Neuronal stem cell (in vitro differentiated cells): ENCODE results near the gene TNFRSF25.

Source experiments
- DNase-seq: peaks from one replicate; pipeline ENCODE4 v3.0.0-alpha.2; 2013; ENCODE audit warnings: low spot score
- H2AFZ ChIP-seq: one replicate; pipeline ENCODE4 v1.6.1; 2013; ENCODE audit warnings: mild to moderate bottlenecking, low read length, inconsistent platforms
- H2AK5ac ChIP-seq: 2 replicates; pipeline ENCODE4 v1.6.1; 2013; ENCODE audit warnings: low read depth, mild to moderate bottlenecking, inconsistent platforms, low read length, moderate library complexity, mixed read lengths
- H2BK120ac ChIP-seq: 2 replicates; pipeline ENCODE4 v1.6.1; 2013; ENCODE audit warnings: low read depth, mild to moderate bottlenecking, inconsistent platforms, low read length, moderate library complexity, mixed read lengths
- H2BK12ac ChIP-seq: one replicate; pipeline ENCODE4 v1.6.1; 2013; ENCODE audit warnings: low read length, inconsistent platforms
- H2BK15ac ChIP-seq: 2 replicates; pipeline ENCODE4 v1.6.1; 2013; ENCODE audit warnings: mild to moderate bottlenecking, low read length, inconsistent platforms, mixed read lengths
- H2BK5ac ChIP-seq: one replicate; pipeline ENCODE4 v1.6.1; 2013; ENCODE audit warnings: inconsistent platforms, mild to moderate bottlenecking, low read length, moderate library complexity
- H3K14ac ChIP-seq: one replicate; pipeline ENCODE4 v1.6.1; 2013; ENCODE audit warnings: low read length, inconsistent platforms
- H3K18ac ChIP-seq: 2 replicates; pipeline ENCODE4 v1.6.1; 2013; ENCODE audit warnings: low read length, inconsistent platforms
- H3K23ac ChIP-seq: 2 replicates; pipeline ENCODE4 v1.6.1; 2013; ENCODE audit warnings: low read depth, mild to moderate bottlenecking, mixed read lengths, low read length, inconsistent platforms; ENCODE audit not compliant: poor library complexity
- H3K27ac ChIP-seq: replicated peaks from 3 replicates; pipeline ENCODE4 v1.5.1; 2013; ENCODE audit warnings: low read length, inconsistent platforms
- H3K27me3 ChIP-seq, 3 experiments: 2 replicates each; pipeline ENCODE4 v1.6.1; 2013; ENCODE audit warnings: low read length in 3 of 3, mild to moderate bottlenecking in 2 of 3, inconsistent platforms in 1 of 3, low read depth in 1 of 3, mixed read lengths in 1 of 3, moderate library complexity in 1 of 3; ENCODE audit not compliant: control insufficient read depth in 3 of 3, insufficient read depth in 3 of 3
- H3K36me3 ChIP-seq, 2 donors: replicated peaks in 1 of 2; 2 replicates each; pipeline ENCODE4 v1.6.1; 2013; ENCODE audit warnings: low read length in 2 of 2; ENCODE audit not compliant: control insufficient read depth in 2 of 2, insufficient read depth in 2 of 2
- H3K4ac ChIP-seq: 2 replicates; pipeline ENCODE4 v1.6.1; 2013; ENCODE audit warnings: inconsistent platforms, mild to moderate bottlenecking, low read length, moderate library complexity
- H3K4me1 ChIP-seq, 2 donors: 1 replicate in 1 of 2; 2 replicates in 1 of 2; pipeline ENCODE4 v1.6.1; 2013; ENCODE audit warnings: low read length in 2 of 2, low read depth in 1 of 2; ENCODE audit not compliant: control insufficient read depth in 2 of 2, insufficient read depth in 1 of 2
- H3K4me2 ChIP-seq: one replicate; pipeline ENCODE4 v1.6.1; 2013; ENCODE audit warnings: mild to moderate bottlenecking, low read length, inconsistent platforms; ENCODE audit not compliant: insufficient read depth, poor library complexity, severe bottlenecking
- H3K4me3 ChIP-seq, 2 donors: 2 replicates each; pipeline ENCODE4 v1.5.1; 2013; ENCODE audit warnings: low read length in 2 of 2, mild to moderate bottlenecking in 2 of 2, inconsistent platforms in 1 of 2, moderate library complexity in 1 of 2
- H3K79me1 ChIP-seq: one replicate; pipeline ENCODE4 v1.6.1; 2013; ENCODE audit warnings: low read depth, mild to moderate bottlenecking, inconsistent platforms, low read length, moderate library complexity
- H3K9ac ChIP-seq: one replicate; pipeline ENCODE4 v1.6.1; 2013; ENCODE audit warnings: mild to moderate bottlenecking, low read depth, low read length, inconsistent platforms; ENCODE audit not compliant: poor library complexity
- H3K9me3 ChIP-seq, 2 donors: replicated peaks in 1 of 2; 2 replicates each; pipeline versions ENCODE3 to v1.6.1; 2013; ENCODE audit warnings: low read length in 2 of 2, mild to moderate bottlenecking in 2 of 2, inconsistent platforms in 1 of 2, low read depth in 1 of 2, mixed read lengths in 1 of 2, moderate library complexity in 1 of 2; ENCODE audit not compliant: control insufficient read depth in 2 of 2, insufficient read depth in 1 of 2
- H4K8ac ChIP-seq: one replicate; pipeline ENCODE4 v1.6.1; 2013; ENCODE audit warnings: low read depth, mild to moderate bottlenecking, inconsistent platforms, low read length, moderate library complexity
- H4K91ac ChIP-seq: one replicate; pipeline ENCODE4 v1.6.1; 2013; ENCODE audit warnings: low read length, low read depth, mild to moderate bottlenecking, inconsistent platforms; ENCODE audit not compliant: poor library complexity
- WGBS, 2 donors: extraction: QIAGEN DNeasy Blood & Tissue Kit; methylation state at CpG; one replicate each; pipeline ENCODE4 v1.1.7; 2013; ENCODE audit warnings: missing lambda C conversion rate in 2 of 2, mixed read lengths in 1 of 2; ENCODE audit not compliant: insufficient read length in 2 of 2, insufficient replicate concordance in 1 of 2; ENCODE audit errors: extremely low coverage in 2 of 2; 5-methylcytosine and 5-hydroxymethylcytosine counted together

TNFRSF25 gene

DNA sequence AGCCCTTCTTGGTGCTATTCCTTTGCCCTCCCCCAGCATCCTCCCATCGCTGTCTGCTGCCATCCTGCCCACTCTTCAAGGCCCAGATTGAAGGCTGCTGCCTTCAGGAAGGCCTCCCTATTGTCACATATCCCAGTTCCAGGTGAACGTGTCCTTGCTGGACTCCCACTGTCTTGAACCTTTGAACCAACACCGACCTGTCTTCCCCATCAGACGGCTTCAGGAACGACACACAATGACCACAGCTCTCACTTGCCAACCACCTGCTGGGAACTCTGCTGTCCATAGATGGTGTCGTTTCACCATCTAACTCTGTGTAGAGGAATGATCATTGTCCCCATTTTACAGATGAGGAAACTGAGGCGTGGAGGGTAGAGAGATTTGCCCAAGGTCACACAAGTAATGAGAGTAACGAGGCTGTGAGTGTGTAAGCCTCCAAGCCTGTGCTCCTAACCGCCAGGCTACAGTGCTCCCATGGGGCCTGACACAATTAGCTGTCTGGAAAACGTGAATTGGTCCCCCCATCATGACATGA lies 35.4 kb upstream of the TNFRSF25 start:
- no peak overlapping the region for H3K4ac ChIP-seq
- peak overlapping the region; percentile 75 for H2BK5ac ChIP-seq
- no peaks in the 10 kb centered on the region for H3K9me3 ChIP-seq
- no peak overlapping the region for H3K9ac ChIP-seq
- H3K23ac ChIP-seq, result peak overlapping the region; percentile 16
- no peak overlapping the region for H2BK12ac ChIP-seq
- H3K4me1 ChIP-seq, result peaks cover 13 to 38% of the 10 kb centered on the region in 2 donors
- H2BK15ac ChIP-seq, result no peak overlapping the region
- H3K27ac ChIP-seq, result no peak overlapping the region
- no peaks in the 10 kb centered on the region for H3K79me1 ChIP-seq
- no peak overlapping the region for H2AFZ ChIP-seq
- H3K4me2 ChIP-seq, result no peak overlapping the region
- peak overlapping the region; percentile 56 for H2AK5ac ChIP-seq
- no peak overlapping the region for H3K18ac ChIP-seq
- H3K36me3 ChIP-seq, result no peaks in the 10 kb centered on the region
- no peak overlapping the region for H2BK120ac ChIP-seq
- H4K8ac ChIP-seq, result no peak overlapping the region
- no peak overlapping the region for H3K4me3 ChIP-seq
- no peak for DNase-seq
- no peak overlapping the region for H3K14ac ChIP-seq
- H4K91ac ChIP-seq, result no peak overlapping the region
- peaks cover 0 to 21% (median 8%) of the 10 kb centered on the region in 3 experiments for H3K27me3 ChIP-seq
- WGBS, 2 donors, result no CpG with 5 or more reads among the region's 10 CpGs

DNA sequence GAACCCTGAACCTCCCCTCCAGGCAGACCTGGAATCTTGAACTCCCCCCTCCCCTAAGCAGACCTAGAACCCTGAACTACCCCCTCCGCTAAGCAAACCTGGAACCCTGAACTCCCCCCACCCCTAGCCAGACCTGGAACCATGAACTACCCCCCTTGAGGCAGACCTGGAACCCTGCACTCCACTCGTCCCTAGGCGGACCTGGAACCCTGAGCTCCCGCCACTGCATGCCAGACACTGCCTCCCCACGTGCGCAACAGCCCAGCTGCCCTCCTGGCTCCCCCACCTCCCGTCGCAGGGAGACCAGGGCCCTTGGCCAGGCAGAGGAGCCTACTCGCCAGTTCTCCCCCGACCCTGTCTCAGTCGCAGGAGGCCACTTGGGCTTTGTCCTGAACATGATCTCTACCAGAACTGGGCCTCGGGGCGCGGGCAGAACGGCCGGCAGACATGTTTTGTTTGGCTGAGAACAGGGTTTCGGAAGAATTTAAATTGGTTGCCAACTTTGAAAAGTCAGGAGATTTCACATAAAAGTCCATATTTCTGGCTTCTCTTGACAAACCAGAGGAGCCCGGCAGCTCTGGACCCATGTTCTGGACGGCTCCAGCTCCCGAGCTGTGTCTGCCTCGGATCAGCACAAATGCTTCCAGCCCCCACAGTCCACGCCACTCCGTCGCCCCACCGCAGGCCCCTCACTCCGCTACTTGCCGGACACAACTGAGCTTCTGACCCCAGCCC lies 34.7 kb upstream of the TNFRSF25 start:
- Histone ChIP-seq H3K14ac (peak overlapping the region; percentile 75), H2AK5ac (peak overlapping the region; percentile 76), H4K8ac (no peak overlapping the region), H2BK5ac (peak overlapping the region; percentile 77), H3K27ac (no peak overlapping the region), H3K36me3 (no peaks in the 10 kb centered on the region), H2BK120ac (no peak overlapping the region), H2BK12ac (peak overlapping the region; percentile 85), H2AFZ (no peak overlapping the region), H3K4ac (no peak overlapping the region), H3K9ac (peak overlapping the region; percentile 72), H3K23ac (peak overlapping the region; percentile 90), H3K79me1 (no peaks in the 10 kb centered on the region), H3K4me2 (no peak overlapping the region), H3K4me3 (no peak overlapping the region), H2BK15ac (no peak overlapping the region), H3K4me1 (peaks cover 16 to 37% of the 10 kb centered on the region in 2 donors), H3K9me3 (no peaks in the 10 kb centered on the region), H3K18ac (peak overlapping the region; percentile 44), H3K27me3 (peaks cover 0 to 21% (median 13%) of the 10 kb centered on the region in 3 experiments), H4K91ac (no peak overlapping the region)
- DNase-seq, result no peak
- WGBS, 2 donors, result no CpG with 5 or more reads among the region's 27 CpGs

DNA sequence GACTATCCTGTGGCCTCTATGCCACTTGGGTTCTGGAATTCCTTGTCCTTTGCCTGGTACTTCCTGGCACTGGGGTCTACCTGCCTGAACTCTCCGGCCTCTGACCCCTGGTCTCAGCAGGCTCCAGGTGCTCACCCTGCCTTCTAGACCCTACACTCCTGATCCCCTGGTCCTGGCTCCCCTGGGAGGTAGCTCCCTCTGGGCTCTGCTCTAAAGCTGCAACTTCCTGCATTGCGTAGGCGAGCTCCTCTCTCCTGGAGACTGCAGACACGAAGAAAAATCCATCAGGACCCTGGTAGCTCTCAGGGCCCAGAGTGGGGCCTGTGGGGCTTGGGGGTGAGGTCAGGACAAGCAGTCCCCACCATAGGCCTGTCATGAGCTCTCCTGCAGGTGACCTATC lies 33.3 kb upstream of the TNFRSF25 start:
- Histone ChIP-seq H2AK5ac (peak overlapping the region; percentile 66), H3K18ac (no peak overlapping the region), H3K23ac (no peak overlapping the region), H3K9ac (no peak overlapping the region), H3K27ac (no peak overlapping the region), H3K4ac (no peak overlapping the region), H2BK5ac (no peak overlapping the region), H2BK15ac (peak overlapping the region; percentile 91), H3K4me3 (no peak overlapping the region), H4K8ac (no peak overlapping the region), H3K14ac (no peak overlapping the region), H2BK12ac (no peak overlapping the region), H2AFZ (peak overlapping the region; percentile 85), H3K36me3 (no peaks in the 10 kb centered on the region), H3K9me3 (no peaks in the 10 kb centered on the region), H3K79me1 (no peaks in the 10 kb centered on the region), H3K4me1 (peaks cover 17 to 36% of the 10 kb centered on the region in 2 donors), H4K91ac (no peak overlapping the region), H2BK120ac (no peak overlapping the region), H3K27me3 (peaks cover 0 to 21% (median 16%) of the 10 kb centered on the region in 3 experiments), H3K4me2 (no peak overlapping the region)
- no CpG with 5 or more reads among the region's 4 CpGs for WGBS, 2 donors
- no peak for DNase-seq

DNA sequence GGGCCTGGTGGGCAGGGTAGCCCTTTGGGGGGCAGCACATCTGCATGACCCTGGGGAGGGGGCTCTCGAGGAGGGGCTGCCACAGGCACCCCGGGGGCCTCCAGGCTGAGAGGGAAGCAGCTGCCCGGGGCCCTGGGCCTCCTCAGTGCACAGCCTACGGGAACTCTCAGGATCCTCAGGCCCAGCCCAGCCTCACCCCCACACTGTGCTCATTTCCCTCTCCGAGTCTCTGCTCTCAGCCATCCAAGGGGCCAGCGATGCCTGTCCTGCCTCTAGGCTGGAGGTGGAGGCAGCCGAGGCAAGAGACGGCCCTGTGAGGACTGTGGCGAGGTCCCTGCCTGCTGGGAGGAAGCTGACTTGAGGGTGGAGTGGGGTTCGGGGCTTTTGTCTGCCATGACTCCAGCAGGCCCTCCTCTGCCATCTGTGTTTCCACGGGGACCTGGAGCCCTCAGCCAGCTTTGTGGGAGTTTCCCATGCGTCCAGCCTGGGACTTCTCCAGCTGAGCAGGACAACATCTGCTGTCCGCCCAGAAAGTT lies 32.7 kb upstream of the TNFRSF25 start:
- Histone ChIP-seq H3K27ac (no peak overlapping the region), H4K8ac (no peak overlapping the region), H2BK120ac (no peak overlapping the region), H3K4ac (peak overlapping the region; percentile 87), H2BK5ac (peak overlapping the region; percentile 85), H3K4me3 (no peak overlapping the region), H2AK5ac (peak overlapping the region; percentile 66), H3K9ac (peak overlapping the region; percentile 55), H4K91ac (no peak overlapping the region), H3K27me3 (peaks cover 0 to 21% (median 16%) of the 10 kb centered on the region in 3 experiments), H3K4me2 (no peak overlapping the region), H2AFZ (peak overlapping the region; percentile 85), H3K14ac (no peak overlapping the region), H3K36me3 (no peaks in the 10 kb centered on the region), H3K23ac (peak overlapping the region; percentile 77), H3K9me3 (no peaks in the 10 kb centered on the region), H2BK15ac (peak overlapping the region; percentile 91), H3K4me1 (peaks cover 17 to 36% of the 10 kb centered on the region in 2 donors), H3K18ac (peak overlapping the region; percentile 96), H2BK12ac (peak overlapping the region; percentile 46), H3K79me1 (no peaks in the 10 kb centered on the region)
- no peak for DNase-seq
- WGBS, 2 donors, result no CpG with 5 or more reads among the region's 13 CpGs
